DMS153 (cell line): ENCODE data around the gene GGN.
"Not testable (repeated sequence)": the region's sequence is repeated elsewhere in the genome, so short reads cannot be mapped to it uniquely, and the experiment has no call there.

Experiments used
- DNase-seq: peaks from one replicate; lab custom pipeline; 2025; lab: John Stamatoyannopoulos, UW

GGN gene

DNA sequence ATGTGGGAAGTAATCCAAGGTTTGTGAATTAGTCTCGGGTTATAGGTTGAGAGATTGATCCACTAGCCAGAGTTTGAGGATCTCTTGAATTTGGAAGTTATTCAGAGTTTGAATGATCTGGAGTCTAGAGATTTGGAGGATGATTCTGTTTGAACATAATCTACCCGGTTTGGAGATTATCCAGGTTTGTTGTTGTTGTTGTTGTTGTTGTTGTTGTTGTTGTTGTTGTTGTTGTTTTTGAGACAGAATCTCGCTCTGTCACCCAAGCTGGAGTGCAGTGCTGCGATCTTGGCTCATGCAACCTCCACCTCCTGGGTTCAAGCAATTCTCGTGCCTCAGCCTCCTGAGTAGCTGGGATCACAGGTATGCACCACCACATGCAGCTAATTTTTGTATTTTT is 24.1 kb upstream of the GGN start:
- not testable (repeated sequence) for DNase-seq

DNA sequence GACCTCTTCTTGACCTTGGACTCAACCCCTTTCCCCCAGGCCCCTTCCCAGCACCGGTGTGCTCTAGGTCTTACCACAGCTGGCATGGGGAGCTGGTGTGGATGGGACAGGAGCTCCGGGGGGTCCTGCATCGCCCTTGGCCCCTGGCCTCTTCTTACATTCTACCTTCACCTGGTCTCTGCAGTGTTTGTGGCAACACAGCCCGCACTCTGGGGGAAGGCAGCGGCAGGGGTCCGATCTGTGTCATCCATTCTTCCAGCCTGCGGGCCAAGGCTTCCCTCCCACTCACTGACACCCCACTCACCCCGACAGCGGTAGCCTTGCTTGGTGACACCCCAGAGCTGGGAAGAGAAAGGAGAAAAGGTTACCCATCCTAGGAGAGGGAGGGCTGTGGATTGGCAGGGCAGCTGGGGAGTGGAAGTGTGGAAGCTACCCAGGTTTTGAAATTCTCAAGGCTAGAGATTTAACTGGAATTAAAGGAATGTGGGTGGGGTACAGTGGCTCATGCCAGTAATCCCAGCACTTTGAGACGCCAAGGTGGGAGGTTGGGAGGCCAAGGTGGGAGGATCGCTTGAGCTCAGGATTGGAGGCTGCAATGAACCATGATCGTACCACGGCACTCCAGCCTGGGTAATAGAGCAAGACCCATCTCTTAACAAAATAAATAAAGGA is 23.3 kb upstream of the GGN start:
- DNase-seq = no peak

DNA sequence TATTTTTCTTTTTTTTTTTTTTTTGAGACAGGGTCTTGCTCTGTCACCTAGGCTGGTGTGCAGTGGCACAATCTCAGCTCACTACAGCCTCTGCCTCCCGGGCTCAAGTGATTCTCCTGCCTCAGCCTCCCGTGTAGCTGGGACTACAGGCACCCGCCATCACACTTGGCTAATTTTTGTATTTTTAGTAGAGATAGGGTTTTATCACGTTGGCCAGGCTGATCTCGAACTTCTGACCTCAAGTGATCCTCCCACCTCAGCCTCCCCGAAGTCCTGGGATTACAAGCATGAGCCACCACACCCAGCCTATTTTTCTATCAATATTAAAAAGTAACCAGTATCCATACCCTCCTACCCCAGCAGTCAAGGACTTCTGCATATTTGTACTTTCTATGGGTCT is 22.6 kb upstream of the GGN start:
- not testable (repeated sequence) for DNase-seq

DNA sequence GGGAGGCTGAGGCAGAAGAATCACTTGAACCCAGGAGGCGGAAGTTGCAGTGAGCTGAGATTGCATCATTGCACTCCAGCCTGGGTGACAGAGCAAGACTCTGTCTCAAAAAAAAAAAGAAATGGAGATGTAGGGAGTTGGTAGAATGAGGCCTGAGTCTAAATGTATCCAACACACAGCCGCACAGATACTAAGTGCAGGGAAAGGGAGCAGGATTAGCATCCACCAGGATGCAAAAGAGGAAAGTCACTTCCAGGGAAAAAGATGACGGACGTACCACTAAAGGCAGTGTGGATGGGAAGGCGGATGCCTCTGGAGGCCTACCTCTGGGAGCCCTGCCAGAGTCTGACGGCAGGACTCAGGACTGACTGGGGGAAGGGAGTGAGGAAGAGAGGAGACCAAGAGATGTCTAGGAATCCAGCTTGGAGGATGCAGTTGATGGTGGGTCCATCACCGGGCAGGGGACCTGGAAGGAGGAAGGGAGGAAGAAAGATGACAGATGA is 21.8 kb upstream of the GGN start:
- no peak for DNase-seq

DNA sequence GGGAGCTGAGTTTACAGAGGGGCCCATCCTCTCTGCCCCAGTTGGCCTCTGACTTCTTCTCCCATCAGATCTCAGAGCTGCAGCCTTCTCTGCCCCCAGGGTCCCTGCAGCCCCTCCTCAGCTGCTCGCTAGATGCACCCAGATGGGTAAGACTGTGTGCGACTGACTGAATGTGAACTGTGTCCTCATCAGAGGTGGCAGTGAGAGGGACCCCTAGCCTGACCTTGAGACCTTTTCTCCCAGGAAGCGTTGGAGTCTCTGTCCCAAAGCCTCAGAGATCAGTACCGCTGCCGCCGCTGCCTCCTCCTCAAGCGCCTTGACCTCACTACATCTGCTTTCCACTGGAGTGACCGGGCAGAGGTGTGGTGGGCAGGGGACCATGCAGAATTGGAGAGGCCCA is 17.4 kb upstream of the GGN start:
- DNase-seq = no peak

DNA sequence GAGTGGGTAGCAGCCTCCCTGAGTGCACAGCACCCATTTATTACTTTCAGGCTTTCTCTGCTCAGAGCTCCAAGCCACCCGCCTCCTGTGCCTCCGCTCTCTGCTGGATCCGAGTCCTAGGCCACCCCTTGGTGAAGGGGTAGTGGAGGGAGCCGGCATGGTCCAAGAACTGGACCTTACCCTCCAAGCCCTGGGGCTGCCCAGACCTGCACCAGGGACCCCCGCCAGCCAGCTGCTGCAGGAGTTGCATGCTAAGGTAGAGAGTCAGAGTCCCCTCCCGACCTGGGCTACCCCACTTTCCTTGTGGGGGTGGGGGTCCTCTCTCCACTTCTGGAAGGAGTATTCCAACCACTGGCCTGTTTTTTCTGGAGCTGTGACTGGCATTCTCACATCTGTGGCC is 17.0 kb upstream of the GGN start:
- DNase-seq = no peak

DNA sequence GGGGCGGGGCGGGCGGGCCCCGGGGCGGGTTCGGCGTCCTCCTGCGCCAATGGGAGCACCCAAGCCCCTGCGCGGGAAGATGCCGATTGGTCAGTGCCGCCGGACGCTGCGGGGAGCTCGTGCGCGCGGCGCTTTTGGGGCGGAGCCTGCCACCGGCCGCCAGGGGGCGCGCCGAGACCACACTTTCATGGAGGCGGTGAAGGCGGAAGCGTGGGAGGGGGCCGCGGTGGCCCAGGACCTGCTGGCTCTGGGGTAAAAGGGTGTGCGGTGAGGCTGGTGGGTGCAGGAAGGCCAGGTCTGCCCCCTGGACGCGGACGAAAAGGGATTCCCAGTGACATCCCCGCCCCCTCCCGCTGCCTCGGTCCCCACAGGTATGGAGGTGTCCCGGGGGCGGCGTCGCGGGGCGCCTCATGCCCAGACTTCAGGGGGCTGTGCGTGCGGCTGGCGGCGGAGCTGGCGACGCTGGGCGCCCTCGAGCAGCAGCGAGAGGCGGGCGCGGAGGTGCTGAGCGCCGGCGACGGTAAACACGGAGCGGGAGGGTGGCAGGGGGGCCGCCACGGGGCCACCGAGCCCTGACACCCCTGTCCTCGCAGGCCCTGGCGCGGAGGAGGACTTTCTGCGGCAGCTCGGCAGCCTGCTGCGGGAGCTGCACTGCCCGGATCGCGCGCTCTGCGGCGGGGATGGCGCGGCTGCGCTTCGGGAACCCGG is 15.3 kb upstream of the GGN start, which contains the start of gene FAM98C:
FAM98C (plus strand) TSS at position 127 of the 708 bp plus-strand sequence; CDS start at position 188, 61 bp downstream.
- DNase-seq = peak; percentile 96

DNA sequence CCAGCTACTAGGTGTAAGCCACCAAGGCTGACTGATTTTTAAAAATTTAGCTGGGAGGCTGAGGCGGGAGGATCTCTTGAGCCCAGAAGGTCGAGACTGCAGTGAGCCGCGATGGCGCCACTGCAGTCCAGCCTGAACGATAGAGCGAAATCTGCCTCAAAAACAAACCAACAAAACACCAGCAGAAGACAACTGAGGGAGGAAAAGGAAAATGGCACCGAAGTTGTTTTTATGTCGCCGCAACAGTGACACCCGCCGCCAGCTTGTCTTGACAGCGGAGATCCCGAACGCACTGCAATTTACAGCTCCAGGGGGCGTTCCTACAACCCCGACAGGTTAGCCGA is 14.8 kb upstream of the GGN start:
- DNase-seq = no peak

DNA sequence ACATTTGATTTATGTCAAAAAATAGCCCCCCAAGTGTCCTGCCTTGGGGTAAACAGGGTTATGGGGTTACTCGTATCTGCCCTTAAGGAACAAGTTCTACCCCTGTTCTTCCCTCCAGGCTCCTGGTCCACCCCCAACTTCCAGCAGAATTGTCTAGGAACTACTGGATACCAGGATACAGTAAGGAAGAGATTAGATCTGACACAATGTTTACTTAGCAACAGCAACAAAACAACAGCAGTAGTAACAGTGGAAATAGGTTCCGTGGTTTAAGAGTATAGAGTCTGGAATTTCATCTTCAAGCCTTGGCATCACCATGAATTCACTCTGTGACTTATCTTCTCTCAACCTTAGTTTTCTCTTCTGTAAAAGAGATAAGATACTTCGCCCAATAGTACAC is 13.3 kb upstream of the GGN start:
- peak; percentile 20 for DNase-seq

DNA sequence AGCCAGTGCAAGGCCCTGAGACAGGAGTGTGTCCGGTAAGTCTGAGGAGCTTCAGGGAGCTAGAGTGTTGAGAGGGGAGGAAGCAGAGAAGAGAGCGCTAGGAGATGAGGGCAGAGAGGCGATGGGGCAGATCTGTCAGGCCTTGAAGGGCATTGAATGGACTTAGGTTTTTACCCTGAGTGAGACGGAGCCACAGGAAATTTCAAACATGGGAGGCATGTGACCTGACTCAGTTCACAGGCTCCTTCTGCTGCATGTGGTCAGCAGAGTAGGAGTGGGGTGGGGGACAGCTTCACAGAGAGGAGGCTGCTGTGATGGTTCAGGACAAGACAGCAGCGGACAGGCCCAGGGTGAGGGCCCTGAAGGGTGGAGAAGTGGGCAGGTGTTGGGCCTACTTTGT is 12.5 kb upstream of the GGN start:
- DNase-seq = no peak

DNA sequence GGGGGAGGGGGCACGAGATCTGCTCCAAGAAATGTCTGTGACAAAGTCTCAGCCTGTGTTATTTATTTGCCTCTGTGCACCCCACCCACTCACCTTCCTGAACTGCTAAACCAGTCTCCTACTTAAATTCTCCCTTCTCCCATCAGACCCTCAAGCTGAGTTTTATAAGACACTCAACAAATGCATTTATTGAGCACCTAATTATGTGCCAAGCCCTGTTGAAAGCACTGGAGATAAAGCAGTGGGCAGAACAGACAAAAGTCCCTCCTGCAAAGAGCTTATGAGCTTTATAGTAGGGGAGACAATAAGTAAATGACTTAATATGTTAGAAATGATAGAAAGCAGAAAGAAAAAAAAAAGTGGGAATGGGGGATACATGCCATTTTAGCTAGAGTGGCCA is 11.7 kb upstream of the GGN start:
- DNase-seq = no peak

DNA sequence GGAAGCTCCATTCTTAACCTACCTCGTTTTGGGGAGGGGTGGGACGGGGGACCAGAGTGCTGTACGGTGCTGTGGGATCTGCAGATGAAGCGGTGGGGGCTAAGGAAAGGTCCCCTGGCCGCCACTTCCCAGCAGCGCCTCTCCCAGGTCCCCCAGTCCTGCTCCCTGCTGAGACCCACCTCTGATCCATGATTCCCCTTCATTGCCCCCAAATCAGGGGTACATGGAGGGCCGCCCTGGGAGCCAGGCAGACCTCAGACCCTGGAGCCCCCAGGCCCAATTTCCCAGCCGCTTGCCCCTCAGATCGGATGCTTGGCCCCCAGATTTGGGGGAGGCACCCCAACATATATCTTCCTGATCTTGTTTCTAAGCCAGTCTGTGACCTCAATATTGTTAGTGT is 11.2 kb upstream of the GGN start:
- DNase-seq = no peak

DNA sequence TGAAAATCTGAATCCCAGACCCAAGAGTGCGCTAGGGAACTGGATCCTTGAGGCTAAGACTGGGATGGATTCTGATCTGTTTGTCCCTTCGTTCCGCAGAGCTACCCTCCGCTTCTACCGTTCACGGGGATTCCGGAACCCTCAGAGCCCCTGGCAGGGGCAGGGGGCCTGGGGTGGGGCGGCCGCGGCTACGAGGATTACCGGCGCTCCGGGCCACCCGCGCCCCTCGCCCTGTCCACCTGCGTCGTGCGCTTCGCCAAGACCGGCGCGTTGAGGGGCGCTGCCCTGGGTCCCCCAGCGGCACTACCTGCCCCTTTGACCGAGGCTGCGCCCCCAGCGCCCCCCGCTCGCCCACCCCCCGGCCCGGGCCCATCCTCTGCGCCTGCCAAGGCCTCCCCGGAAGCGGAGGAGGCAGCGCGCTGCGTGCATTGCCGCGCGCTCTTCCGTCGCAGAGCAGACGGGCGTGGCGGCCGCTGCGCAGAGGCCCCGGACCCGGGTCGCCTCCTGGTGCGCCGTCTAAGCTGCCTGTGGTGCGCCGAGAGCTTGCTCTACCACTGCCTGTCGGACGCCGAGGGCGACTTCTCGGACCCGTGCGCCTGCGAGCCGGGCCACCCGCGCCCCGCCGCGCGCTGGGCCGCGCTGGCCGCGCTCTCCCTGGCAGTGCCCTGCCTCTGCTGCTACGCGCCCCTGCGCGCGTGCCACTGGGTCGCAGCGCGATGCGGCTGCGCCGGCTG is 7.7 kb upstream of the GGN start:
- DNase-seq = no peak

DNA sequence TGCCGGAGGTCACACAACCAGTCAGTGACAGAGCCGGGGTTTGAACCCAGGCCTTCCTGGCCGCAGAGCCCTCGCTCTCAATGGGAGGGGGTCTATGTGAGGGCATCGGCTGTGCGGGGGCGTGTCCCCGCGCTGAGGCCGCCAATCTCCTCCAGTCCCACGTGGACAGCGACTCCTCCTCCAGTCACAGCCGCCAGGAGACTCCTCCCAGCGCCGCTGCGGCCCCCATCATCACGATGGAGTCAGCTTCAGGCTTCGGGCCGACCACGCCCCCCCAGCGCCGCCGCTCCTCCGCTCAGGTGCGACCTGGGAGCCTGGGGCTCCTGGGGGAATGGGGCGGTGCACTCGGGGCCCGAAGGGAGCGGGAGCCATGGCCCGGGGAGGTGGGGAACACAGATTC is 6.7 kb upstream of the GGN start:
- no peak for DNase-seq

DNA sequence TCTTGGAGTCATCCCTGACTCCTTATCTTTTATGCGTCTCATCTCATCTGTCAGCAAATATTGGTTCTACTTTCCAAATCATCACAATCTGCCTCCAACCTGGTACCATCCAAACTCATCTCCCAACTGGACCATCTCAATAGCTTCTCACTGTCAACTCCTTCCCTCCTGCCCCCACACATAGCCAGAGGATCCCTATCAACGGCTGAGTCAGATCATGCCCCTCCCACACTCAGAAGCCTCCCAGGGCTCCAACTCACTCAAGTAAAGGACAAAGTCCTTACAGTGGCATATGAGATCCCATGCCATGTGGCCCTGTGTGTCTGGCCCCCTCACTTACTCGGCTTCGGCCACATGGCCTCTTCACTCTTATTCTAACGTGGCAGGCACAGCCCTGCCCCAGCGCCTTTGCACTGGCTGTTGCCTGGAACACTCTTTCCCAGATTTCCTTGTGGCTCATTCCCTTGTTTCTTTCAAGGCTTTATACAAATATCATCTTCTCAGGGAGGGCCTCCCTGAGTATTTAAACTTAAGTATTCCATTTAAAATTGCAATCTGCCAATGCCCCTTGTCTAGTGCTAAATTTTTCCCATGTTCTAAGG is 5.0 kb upstream of the GGN start:
- DNase-seq = no peak

DNA sequence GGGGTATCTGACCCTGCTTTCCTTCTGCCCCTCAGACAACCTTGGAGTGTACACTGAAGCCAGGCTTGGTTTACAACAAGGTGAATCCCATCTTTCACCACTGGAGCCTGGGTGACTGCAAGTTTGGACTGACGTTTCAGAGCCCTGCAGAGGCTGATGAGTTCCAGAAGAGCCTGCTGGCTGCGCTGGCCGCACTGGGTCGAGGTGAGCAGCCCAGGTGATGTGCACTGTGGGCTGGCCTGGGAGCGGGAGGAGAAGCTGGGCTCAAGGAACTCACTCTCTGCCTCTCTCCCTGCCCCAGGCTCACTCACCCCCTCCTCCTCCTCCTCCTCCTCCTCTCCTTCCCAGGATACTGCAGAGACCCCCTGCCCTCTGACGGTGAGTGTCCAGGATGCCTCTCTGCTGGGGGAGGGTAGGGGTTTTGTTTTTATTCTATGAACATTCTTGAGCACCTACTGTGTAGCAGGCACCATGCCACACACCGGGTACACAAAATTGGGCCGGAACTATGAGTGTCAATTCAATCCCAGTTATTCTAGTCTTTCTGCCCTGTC is 4.2 kb upstream of the GGN start:
- DNase-seq = no peak

DNA sequence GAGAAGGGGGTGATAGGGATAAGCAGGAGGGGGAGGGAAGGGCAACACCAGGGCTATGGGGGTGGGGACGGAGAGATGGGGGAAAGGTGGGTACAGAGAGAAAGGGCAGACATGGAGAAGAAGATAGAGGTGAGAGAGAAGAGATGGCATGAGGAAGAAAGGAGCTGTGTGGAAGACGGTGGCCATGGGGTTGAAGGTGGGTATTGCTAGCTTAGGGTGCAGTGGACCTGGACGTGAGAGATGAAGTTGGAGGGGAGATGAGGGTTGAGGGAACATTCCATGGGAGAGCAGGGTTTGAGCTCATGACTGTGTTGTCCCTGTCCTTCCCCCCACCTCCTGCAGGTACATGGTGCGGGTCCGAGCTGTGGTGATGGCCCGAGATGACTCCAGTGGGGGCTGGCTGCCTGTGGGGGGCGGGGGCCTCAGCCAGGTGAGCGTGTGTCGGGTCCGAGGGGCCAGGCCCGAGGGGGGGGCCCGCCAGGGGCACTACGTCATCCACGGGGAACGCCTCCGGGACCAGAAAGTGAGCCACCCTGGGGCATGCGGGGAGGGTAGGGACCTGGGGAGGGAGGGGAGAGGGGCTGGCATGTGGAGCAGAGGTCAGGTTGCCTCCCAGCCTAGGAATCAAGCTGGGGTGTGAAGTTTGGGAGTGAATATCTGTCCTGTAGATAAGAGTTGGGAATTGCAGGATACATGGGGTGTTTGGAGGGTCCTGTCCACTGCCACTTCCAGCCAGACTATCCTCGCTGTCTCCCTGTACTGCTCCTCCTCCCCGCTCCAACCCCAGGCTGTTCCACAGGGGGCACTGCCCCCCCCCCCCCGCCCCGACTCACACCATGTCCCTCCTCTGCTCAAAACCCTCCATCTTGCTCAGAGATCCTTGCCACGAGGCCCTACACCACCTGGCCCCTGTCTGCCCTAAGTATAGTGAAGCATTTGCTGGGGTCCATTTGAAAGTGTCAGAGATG is 2.4 kb upstream of the GGN start:
- DNase-seq = no peak

DNA sequence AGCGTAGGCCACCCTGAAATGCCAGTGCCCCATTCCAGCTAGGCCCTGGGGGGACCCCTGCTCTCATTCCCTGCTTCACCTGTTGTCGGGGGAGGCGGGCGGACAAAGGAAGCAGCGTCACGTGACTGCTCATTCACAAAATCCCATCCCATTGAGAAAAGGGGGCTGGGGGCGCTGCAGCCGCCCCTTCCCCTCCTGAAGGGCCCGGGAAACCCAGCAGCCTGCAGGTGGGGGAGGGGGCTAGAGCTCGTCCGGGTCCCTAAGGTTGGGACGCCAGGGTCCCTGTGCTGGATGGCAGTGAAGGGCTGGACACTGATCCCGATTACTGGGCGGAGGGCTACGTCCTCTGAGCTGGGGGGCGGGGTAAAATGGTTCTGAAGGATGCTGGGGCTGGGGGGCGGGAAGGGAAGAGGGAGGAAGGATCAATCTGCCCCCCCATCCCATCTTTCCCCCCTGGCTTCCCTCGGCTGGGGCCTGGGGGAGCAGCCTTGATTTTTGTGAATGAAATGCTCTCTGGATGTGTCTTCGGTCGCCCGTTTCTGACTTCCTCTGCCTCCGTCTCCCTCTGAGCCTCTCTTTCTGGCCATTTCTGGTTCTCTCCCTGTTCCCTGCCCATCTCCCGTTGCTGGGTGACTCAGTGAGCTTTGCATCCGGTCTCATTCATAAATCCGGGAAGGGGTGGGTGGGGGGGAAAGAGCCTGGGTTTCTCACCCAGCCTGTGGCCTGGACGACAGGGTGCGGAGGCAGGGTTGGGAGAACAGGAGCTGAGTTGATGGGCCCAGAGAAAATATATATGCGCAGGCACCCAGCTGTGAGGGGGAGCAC is 1.5 kb upstream of the GGN start:
- DNase-seq = peak; percentile 14

DNA sequence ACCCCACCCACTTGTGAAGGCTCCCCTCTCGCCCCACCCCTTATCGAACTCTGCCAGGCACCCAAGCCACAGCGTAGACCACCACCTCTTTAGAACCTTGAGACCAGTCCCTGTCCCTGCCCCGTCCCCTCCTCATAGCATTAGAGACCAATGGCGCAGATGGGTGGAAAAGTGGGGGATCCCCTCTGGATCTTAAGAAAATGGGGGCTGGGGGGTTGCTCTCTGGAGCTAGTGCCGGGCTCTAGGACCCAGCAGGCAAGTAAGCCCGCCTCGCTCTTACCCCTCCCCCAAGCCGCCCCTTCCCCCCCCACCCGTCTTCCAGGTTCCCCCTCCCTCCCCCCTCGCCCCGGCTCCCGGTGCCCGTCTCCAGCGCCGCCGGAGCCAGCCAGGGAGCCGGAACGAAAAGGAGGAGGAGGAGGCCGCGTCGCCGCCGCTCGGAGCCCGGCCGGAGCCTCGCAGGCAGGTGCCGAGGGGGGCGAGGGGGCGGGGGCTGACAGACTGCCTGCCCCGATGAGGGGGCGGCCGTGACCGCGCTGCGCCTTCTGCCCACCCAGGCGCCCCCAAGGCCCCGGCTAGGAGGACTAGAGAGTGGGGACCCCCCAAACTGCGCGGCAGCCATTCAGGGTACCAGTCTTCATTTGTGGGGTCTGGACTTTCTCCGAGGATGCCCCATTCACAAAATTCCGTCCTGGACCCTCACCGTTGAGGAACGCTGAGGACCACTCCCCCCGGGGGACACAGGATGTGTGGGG is 691 bp upstream of the GGN start, which contains the start of gene SPRED3:
SPRED3 (plus strand) TSS at position 349 of the 752 bp plus-strand sequence. CDS start 1,606 bp downstream, outside the sequence.
- peak; percentile 55 for DNase-seq
